Measurements from ENCODE around the gene FARSB.

- TF ChIP-seq SP1 (IDR thresholded peaks at IDR 0.05), result no peak
- TF ChIP-seq FOXA1 (IDR thresholded peaks at IDR 0.05), result no peak
Measured at GRCh38 chr2:222594679-222595078, 61.2 kb downstream of the FARSB start.
